NCI-H82 treated with DMSO at 0.1 percent for 48 hours (cell line): Measurements from ENCODE around the gene PPP1R16B.
A peak's percentile ranks its signal among the peaks of the same experiment; 100 is the strongest.
"Not testable (repeated sequence)": the region's sequence is repeated elsewhere in the genome, so short reads cannot be mapped to it uniquely, and the experiment has no call there.

Experiments used
- DNase-seq: peaks from one replicate; lab custom pipeline; 2025; ENCODE audit not compliant: unreplicated experiment; lab: John Stamatoyannopoulos, UW

PPP1R16B gene

GRCh38 chr20:38930242-38930569 is 124.7 kb downstream of the PPP1R16B start:
- DNase-seq: no peak

- DNase-seq: no peak
Observed at GRCh38 chr20:38931984-38932383, 126.5 kb downstream of the PPP1R16B start.

DNA sequence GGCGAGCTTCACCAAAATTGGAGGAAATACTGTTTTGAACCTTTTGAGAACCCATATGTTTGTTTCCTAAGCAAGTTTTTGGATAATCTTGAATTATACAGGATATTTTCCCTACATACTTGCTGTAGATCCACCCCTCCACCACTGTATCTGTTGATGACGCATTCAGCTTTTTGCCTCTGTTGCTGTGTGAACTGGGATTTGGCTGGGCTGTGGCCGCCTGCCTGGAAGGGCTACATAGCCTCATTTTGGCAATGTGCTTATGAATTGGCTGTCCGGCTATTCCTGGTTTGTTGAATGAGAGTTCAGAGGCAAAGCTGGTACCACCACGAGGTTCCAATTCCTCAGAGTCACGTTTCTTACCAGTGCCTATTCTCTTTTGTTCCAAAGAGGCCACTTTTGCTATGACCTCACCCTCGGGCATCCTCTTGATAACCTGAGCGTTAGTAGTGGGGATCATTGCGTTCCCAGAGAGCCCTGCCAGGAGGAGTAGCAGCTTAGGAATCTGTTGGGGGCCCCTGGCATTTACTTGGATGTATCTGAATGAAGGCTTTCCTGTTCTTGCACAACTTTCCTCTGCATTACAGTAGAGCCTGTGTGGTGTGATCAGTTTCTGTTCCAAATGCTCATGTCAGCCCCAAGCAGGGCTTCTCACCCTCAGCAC is 127.1 kb downstream of the PPP1R16B start:
- DNase-seq: no peak

DNA sequence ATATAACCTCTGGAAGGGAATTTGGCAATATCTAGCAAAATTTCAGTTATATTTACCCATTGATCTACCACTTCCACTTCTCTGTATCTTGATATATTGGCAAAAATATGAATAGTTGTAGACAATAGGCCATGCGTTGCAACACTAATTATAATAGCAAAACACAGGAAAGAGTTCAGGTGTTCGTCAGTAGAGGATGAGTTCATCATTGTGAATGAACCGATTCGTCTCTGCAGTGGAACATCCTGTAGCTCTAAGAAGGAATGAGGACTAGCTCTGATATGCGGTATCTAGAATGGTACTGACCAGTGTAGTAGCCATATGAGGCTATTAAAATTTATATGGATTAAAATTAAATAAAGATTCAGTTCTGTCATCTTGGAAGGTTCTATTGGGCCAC is 129.0 kb downstream of the PPP1R16B start:
- no peak for DNase-seq

GRCh38 chr20:38935285-38935684 is 129.8 kb downstream of the PPP1R16B start:
- DNase-seq: no peak

GRCh38 chr20:38935967-38936407 is 130.5 kb downstream of the PPP1R16B start:
- DNase-seq: no peak

DNA sequence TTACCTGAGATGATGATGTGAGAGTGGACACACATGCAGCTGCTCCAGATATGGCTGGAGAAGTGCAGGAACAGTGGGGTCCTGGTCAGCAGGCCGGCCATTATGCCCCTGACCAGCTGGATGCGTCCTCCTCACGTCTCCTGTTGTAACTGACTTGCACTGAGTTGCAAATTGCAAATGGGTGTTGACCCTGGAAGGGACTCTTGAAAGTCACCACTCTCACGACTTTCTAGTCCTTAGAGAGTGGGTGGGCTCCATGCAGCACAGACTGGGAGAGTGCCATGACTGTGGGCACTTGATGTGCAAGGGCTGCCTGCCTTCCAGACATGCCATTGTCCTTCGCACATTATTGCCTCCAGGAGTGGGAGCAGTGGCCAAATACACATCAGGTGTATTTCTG is 131.5 kb downstream of the PPP1R16B start:
- DNase-seq: no peak

DNA sequence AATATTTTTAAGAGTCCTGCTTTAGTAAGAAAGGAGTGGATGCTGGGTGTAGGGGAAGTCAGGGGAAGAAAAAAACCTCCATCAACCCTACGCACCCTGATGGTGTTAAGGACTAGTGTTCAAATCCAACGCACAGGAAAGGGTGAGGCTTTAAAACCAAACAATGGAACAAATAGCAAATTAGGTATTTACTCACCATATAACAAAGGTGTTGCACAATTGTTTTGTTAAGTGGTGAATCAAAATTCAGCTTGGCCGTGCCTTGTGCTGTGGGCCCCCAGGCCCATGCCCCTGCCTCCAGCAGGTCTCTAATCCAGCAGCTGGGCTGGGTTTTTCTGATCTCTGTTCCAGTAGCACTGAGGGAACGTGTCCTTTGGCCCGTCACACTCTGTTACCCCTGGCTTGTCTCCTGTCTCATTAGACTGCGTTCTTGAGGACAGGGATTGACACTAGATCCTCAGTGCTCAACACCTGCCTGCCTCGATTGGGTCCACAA is 132.5 kb downstream of the PPP1R16B start:
- no peak for DNase-seq

- no peak for DNase-seq
Observed at GRCh38 chr20:38939686-38940085, 134.2 kb downstream of the PPP1R16B start.

- no peak for DNase-seq
Observed at GRCh38 chr20:38940644-38941043, 135.1 kb downstream of the PPP1R16B start.

DNA sequence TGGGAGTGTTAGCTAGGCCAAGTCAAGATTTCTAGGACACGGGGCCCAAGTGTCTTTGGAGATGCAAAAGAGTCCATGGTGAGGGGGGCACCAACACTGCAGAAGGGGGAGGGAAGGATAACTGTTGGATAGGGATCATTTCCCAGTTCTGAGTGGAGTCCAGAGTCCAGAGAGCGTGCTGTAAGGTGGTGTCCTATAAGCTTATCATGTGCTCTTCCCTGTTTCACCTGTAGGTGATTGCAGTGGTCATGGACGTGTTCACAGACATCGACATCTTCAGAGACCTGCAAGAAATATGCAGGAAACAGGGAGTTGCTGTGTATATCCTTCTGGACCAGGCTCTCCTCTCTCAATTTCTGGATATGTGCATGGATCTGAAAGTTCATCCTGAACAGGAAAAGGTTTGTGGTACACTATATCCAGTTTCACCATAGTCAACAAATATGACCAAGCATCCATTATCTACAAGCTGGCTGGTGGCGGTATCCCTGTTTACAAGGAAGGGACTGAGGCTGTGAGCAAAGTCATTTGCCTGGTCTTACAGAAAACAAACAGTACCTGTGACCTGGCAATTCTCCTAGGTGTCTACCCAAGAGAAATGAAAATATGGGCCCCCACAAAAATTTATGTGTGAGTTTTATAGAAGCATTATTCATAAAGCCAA is 136.4 kb downstream of the PPP1R16B start:
- DNase-seq: no peak

DNA sequence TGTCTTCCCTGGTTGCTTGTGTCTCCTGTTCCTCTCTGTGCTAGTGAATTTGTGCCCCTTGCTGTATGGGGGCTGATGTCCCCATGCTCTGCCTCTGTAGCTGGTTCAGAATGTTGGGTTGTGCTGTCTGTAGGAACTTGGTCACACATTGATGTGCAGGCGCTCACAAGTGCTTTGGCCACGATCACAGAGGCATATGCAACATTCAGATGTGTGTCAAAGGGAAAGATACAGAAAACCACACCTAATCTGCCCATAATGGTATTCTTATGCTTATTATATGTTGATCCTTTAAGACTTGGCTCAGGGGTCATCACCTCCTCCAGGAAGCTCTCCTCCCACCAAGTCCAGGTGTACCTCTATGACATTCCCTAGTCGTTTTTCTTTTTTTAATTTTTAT is 139.5 kb downstream of the PPP1R16B start:
- DNase-seq: no peak

DNA sequence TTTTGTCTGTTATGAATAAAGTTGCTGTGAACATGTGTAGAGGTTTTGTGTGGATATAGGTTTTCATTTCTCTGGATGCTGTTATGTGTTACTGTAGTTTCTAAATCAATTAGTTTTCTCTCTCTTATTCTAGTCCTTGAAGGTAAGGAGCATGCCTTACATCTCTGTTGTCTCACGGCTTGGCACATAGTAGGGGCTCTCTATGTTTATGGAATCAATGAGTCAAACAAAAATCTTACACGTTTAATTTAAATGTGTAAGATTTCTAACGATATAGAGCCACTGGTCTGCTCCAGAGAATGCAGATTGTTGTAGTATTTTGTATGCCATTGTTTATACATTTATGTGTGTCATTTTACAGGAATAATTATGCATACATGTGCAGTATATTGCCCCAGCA is 141.3 kb downstream of the PPP1R16B start:
- no peak for DNase-seq

GRCh38 chr20:38947931-38948362 is 142.4 kb downstream of the PPP1R16B start:
- DNase-seq: no peak

GRCh38 chr20:38950254-38950653 is 144.8 kb downstream of the PPP1R16B start:
- no peak for DNase-seq

GRCh38 chr20:38951611-38952010 is 146.1 kb downstream of the PPP1R16B start:
- no peak for DNase-seq

DNA sequence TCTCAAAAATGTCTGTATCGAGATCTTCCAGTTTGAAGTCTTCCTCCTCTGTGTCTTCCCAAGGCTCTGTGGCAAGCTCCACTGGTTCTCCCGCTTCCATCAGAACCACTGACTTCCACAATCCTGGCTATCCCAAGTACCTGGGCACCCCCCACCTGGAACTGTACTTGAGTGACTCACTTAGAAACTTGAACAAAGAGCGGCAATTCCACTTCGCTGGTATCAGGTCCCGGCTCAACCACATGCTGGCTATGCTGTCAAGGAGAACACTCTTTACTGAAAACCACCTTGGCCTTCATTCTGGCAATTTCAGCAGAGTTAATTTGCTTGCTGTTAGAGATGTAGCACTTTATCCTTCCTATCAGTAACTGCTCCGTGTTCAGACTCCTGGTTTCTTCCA is 146.7 kb downstream of the PPP1R16B start:
- DNase-seq: no peak

GRCh38 chr20:38953630-38954340 is 148.3 kb downstream of the PPP1R16B start:
- no peak for DNase-seq

GRCh38 chr20:38957235-38957876 is 151.9 kb downstream of the PPP1R16B start:
- DNase-seq: peak; percentile 7

GRCh38 chr20:38957915-38958485 is 152.5 kb downstream of the PPP1R16B start:
- peak; percentile 56 for DNase-seq

- DNase-seq: not testable (repeated sequence)
Observed at GRCh38 chr20:38960187-38960687, 154.7 kb downstream of the PPP1R16B start.
